Esophagus muscularis mucosa (tissue), 4 donors: Measurements from ENCODE around the gene ASB13.

ENCODE experiments used
- EP300 ChIP-seq: sonication (generic); formaldehyde crosslinking; IDR thresholded peaks from one replicate; pipeline ENCODE4 v1.6.1; 2017; ENCODE audit warnings: antibody characterized with exemption
- POLR2AphosphoS5 ChIP-seq, 2 donors: sonication (generic); formaldehyde crosslinking; IDR thresholded peaks; one replicate each; pipeline ENCODE4 v1.6.1; 2017; ENCODE audit warnings: antibody characterized with exemption in 2 of 2
- TF ChIP-seq, protein P1 (sequence below), 3 experiments: fragments of 200-600 bp in 2 of 3; fragments of 450-650 bp in 1 of 3; sonication (generic) in 2 of 3; IDR thresholded peaks; one replicate each; pipeline ENCODE4 v1.5.1; 2017 to 2019; ENCODE audit warnings: antibody characterized with exemption in 3 of 3, mild to moderate bottlenecking in 2 of 3, moderate library complexity in 1 of 3

DNA sequence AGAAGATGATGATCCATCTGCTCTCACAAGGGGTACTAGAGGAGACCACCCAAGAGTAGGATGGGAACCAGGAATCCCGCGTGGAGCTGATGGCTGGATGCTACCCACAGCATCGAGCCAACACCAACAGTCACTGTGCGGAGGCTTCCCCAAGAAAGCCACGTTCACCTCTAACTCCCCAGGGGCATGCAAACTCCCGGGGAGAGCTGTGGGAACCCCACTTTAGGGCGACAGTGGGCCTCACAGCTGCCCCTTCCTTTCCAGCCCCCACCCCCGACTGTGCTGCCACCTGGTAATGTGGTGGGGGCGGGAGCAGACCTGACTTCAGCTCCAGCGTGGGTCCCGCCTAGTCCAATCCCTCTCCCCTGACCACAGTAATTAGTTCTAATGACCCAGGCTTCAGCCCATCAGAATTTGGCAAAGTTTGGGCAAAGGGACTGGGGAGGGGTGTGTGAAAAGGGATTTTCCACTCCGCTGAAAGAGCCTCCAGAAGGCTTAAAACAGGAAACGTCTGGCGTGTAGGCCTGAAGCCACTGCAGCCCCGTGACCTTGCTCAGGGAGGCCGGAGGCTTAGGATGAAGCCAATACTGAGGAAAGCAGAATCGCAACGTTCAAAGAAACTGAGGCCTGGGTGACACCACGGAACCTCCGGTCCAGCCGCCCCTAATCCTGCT lies 20.3 kb downstream of the ASB13 start:
- TF ChIP-seq EP300 (no peak), POLR2AphosphoS5 (IDR thresholded peaks at IDR 0.05) (no peak)
- TF ChIP-seq, protein P1, sequence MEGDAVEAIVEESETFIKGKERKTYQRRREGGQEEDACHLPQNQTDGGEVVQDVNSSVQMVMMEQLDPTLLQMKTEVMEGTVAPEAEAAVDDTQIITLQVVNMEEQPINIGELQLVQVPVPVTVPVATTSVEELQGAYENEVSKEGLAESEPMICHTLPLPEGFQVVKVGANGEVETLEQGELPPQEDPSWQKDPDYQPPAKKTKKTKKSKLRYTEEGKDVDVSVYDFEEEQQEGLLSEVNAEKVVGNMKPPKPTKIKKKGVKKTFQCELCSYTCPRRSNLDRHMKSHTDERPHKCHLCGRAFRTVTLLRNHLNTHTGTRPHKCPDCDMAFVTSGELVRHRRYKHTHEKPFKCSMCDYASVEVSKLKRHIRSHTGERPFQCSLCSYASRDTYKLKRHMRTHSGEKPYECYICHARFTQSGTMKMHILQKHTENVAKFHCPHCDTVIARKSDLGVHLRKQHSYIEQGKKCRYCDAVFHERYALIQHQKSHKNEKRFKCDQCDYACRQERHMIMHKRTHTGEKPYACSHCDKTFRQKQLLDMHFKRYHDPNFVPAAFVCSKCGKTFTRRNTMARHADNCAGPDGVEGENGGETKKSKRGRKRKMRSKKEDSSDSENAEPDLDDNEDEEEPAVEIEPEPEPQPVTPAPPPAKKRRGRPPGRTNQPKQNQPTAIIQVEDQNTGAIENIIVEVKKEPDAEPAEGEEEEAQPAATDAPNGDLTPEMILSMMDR (IDR thresholded peaks at IDR 0.05) = no peak
